NCI-H2196 treated with DMSO at 0.1 percent for 48 hours (cell line): ENCODE measurements around the gene DSTYK.

ENCODE experiments used
- DNase-seq: peaks from one replicate; lab custom pipeline; 2025; ENCODE audit not compliant: unreplicated experiment; lab: John Stamatoyannopoulos, UW

Gene DSTYK

DNA sequence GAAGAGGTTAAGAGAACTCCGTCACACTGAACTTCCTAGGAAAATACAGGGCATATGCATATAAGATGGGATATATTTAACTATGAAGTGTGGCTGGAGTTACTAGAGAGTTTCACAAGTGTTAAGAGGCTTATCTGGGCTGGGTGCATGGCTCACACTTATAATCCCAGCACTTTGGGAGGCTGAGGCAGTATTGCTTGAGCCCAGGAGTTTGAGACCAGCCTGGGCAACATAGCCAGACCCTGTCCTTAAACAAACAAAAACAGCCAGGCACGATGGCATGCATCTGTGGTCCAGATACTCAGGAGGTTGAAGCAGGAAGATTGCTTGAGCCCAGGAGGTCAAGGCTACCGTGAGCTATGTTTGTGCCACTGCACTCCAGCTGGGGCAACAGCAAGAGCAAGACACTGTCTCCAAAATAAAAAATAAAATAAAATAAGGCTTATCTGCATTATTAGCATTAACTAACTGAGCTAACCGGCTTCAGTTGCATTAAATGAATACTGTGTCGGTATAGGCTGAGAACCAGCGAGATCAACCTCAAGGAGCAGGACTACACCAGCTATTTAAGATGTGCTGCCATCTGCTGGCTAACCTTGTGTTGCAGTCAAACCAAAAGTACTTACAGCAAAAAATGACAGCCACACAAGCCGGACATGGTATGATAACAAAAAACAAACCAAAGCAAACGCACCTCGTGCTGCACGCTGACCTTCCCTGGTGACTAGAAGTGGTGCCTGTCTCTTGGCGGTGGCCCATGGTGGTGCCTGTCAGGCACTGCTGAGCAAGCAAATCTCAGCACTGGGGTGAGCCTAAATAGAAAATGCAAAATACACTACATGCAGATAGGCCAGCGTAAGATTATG, 70.0 kb downstream of the DSTYK start:
- DNase-seq = peak; percentile 57

DNA sequence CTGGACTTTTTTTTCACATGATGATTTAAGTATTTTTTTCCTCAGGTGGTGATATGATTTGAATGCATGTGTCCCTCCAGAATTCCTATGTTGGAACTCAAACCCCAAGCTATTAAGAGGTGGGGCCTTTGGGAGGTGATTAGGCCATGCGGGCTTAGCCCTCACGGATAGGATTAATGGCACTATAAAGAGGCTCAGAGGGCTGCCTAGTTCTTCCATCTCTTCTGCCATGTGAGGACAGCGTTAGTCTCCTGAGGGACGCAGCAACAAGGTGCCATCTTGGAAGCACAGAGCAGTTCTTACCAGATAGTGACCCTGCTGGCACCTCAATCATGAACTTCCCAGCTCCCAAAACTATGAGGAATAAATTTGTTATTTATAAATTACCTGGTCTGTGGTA, 71.4 kb downstream of the DSTYK start:
- no peak for DNase-seq

DNA sequence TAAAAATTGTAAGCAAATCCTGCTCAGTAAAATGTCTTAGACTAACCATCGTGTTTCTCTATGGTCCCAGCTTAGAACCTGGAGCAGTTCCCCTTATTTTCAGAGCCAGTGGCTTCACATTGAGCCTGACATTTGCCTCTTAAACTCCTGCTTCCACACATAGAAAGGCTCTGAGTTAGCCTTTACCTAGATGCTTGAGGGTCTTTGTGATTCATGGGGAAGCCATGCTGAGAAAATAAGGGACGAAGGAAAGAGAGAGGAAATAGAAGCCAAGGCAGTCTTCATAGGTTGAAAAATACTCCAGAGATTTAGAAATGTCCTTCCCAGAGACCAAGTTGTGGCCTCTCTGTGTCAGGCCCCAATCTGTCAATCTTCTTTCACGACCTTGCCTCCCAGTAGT, 73.6 kb downstream of the DSTYK start:
- no peak for DNase-seq

DNA sequence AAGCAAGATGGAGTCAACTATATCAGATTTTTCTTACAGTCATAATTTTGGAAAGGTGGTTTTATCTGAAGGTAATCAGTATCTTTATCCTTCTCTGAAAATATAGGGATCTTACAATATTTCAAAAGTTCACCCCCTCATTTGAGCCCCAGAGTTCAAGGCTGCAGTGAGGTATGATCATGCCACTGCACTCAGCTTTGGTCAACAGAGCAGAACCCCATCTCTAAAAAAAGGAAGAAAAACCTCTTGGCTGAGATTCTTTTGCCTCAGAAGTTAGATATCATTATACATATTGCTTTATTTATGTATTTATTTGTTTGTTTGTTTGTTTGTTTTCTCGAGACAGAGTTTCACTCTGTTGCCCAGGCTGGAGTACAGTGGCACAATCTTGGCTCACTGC, 78.2 kb downstream of the DSTYK start:
- no peak for DNase-seq

DNA sequence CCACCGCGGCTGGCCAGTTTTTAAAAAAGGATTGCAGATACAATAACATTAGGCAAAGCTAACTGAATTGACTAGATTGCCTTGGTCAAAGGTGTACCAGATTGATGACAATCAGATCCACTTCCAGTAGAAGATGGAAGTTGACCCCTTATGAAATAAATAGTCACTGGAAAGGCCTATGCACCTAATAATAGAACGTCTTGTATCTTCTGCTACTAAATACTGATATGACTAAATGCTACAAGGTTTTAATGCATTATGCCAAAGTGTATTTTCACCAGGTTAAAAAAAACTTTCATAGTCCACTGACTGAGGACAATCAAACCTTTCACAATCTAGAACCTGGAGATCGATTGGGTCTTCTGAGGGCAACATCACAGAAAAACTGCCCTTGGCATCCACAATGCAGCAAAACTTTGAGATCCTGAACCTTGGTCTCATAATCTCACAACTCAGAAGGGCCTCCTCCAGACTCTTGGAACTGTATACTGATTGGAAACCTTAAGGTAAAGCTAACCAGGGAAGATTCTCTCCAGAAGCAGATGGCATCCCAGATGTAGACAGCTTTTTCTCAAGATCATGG, 82.0 kb downstream of the DSTYK start:
- DNase-seq = no peak

DNA sequence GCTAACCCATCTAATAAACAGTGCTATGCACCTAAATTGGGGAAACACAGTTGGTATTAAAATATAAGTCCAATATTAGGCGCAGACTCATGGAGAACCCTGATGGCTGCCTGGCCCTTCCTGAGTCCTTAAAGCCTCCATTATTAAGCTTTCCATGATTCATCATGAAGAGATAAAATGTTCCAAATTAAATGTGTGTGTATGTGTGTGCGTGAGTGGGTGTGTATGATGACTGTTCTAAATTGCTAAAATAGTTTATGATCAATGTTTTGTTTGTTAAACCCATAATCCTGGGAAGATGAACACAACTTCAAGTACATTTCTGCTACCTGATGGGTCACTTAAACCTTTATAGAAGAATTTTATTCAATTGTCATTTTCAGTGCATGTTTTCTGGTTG, 83.5 kb downstream of the DSTYK start:
- no peak for DNase-seq

DNA sequence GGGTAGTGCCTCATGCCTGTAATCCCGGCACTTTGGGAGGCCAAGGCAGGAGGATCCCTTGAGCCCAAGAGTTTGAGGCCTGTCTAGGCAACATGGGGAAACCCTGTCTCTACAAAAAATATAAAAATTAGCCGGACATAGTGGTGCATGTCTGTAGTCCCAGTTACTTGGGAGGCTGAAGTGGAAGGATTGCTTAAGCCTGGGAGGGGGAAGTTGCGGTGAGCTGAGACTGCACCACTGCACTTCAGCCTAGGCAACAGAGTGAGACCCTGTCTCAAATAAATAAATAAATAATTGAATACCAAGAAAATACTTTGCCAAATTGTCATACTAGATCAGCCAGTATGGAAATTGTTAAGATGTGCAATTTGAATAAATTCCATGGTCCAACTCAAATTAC, 83.9 kb downstream of the DSTYK start:
- DNase-seq = no peak

DNA sequence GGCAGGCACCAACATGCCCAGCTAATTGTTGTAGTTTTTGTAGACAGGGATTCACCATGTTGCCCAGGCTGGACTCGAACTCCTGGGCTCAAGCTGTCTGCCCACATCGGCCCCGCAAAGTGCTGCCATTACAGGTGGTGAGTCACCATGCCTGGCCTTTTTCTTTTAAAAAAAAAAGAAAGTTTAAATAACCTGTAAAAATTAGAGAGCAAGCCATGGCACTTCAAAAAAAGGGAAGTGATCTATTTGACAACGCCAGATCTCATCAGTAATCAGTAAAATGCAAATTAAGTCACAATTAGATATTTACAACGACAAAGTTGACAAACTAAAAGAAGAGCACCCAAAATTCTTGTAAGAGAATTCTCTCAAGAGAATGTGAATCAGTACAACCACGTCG, 86.8 kb downstream of the DSTYK start:
- DNase-seq = no peak

DNA sequence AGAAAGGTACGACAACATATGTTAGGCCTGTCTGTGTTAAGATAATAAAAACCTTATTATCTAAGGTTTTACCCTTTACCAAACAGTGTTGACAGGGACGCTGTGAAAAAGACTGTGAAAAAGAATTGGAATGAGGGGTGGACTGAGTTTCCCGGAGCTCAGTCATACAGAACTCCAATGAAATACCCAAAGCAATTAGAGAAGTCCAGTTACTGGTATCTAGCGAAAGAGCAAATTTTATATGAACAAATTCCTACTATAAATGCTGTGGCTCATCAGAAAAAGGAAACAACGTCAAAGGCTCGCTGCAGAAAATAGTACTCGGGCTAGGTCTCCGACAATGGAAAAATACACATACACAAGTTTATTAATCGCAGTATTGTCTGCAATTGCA, 89.0 kb downstream of the DSTYK start:
- no peak for DNase-seq

DNA sequence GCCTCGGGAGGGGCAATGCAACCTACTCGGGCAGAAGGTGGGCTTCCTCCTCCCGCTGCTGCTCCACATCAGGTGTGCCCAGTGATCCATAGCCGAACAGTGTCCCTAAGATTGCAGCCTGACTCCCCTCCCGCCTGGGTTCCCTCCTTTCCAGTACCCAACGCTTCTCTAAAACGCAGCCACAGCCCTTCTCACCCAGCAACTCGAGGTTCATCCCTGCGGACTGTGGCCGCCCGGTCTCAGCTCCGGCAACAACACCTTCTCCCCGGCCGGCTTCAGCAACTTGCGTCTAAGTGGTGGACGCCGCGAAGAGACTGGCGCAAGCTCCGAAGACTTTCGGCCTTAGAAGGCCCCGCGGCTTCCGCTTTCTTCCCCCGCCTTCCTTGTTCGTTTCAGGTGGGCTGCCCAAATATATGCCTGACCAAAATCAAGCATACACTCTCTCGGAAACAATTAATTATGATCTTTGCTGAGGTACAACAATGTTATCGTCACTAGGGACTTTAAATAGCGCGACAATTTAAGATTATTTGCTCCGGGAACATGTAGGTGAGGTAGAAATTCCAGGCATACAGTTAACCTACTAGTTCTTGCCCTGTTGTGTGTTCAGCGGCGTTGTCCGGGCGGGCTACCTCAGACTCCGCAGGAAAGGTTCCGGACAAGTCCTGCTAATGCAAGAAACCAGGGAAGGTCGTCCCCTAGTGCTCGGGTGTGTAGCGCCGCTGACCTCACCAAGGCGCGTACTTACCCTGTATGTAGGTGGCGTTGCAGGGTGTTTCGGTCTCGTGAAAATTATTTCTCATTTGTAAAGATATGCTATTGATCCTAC, 89.6 kb downstream of the DSTYK start, which contains the start of gene RBBP5:
TSS of gene RBBP5 (minus strand) at position 319 of the 829 bp plus-strand sequence. CDS start at position 214, 105 bp downstream.
- peak; percentile 90 for DNase-seq

DNA sequence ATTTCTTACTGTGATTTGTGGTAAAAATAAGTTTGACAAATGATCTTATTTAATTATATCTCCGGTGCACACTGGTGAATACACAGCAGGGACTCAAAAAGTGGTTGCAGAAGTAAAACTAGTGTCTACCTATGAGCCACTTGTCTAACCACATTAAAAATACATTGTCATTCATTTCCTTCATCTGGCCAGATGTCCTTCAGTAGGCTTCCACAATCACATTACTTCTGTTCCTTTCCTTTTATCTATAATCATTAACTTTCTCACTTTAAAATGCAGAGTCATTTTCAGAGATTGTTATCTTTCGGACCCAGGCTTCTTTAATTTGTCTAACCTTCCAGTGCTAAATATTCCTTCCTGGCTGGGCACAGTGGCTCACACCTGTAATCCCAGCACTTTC, 92.8 kb downstream of the DSTYK start:
- DNase-seq = no peak

DNA sequence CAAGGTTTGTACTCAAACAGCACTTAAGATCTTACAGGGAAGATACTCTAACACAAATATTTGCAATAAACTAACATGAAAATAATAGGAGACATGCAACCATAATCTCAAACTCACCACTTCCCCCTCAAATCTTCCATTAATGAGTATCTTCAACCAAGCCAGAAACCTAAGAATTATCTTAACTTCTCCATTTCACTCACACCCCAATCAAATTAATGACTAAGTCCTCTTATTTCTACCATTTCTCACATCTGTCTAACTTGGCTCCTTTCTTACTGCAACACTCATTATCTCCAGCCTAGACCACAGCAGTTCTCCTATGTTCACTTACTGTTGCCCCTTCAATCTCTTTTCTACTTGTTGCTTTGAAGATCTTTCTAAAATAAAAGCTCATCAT, 100.1 kb downstream of the DSTYK start:
- DNase-seq = no peak

DNA sequence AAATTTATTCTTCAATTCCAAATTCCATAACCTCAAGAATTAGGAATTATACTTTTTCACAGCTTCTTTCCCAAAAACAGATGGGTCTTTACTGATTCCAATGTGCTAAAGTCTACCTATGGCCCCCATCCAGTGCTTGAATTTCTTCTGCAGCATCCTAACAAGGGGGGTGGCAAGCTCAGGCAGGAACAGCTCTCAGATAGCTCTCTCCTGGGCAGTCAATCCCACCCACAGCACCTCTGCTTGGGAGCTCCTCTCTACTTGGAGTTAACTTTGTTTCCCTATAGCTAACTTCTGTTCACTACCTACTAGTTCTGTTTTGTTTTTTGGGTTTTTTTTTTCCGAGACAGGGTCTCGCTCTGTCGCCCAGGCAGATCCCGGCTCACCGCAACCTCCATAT, 101.8 kb downstream of the DSTYK start:
- no peak for DNase-seq

DNA sequence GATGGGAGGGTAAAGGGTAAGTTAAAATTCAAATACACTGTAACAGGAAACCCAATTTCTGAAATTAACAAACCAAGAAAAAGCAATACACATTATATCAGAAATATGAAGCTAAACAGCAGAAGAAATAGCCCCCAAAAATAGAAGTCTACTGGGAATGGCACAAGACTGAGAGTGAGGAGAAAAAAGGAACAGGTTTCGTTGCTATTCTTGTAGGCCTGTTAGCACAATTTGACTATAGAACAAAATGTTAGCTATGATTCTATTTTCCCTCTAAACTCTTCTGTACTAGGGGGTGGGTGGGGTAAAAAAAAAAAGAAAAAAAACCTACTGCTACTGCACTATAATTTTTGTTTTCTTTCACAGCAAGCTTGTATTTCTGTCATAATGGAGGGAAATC, 102.2 kb downstream of the DSTYK start:
- DNase-seq = no peak

DNA sequence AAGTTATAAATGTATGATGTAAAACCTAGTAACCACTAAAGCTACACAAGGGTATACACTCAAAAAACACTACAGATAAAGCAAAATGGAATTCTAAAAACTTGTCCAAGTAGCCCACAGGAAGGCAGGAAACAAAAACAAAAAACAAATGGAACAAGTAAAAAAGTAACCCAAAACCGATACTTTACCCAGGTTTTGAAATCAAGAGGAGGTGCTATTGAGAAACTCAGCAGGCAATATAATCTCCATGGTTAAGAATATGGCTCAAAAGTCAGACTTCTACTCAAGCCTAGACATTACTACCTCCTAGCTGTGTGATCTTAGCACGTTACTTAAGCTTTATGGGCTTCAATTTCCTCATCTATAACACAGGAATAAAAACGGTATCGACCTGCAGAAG, 103.0 kb downstream of the DSTYK start:
- no peak for DNase-seq

DNA sequence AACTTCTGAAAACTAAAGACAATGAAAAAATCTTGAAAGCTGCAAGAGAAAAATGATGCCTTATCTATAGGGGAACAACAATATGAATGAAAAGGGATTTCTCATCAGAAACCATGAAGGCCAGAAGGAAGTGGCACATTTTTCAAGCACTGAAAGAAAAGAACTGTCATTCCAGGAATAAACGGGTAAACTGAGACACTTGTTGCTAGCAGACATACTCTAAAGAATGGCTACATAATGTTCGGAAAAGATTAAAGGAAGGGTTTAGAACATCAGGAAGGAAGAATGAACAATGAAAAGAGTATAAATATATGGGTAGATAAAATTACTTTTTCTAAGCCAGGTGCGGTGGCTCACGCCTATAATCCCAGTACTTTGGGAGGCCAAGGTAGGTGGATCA, 104.2 kb downstream of the DSTYK start:
- no peak for DNase-seq

DNA sequence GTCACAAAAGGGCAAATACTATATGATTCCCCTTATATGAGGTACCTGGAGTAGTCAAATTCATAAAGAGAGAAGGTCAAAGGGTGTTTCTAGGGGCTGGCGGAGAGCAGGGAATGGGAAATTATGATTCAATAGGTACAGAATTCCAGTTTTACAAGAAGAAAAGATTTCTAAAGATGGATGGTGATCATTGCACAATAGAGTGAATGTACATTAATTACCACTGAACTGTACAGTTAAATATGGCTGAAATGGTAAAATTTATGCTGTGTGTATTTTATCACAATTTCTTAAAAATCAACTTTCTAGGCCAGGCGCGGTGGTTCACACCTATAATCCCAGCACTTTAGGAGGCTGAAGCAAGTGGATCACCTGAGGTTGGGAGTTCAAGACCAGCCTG, 109.1 kb downstream of the DSTYK start:
- no peak for DNase-seq

DNA sequence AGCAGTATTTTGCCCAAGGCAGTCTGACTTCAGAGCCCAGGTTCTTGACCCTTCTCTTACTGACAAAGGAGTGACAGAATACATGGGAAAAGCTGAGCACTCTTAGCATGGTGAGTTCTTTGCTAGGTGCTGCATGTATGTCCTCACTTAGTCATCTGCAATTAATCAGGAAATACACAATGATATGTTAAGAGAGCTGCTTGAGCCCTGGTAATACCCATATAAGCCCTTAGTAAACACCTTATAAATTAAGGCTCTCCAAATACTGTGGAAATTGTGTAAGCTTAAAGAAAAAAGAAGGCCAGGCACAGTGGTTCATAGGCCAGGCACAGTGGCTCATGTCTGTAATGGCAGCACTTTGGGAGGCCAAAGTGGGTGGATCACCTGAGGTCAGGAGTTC, 113.3 kb downstream of the DSTYK start:
- DNase-seq = no peak

DNA sequence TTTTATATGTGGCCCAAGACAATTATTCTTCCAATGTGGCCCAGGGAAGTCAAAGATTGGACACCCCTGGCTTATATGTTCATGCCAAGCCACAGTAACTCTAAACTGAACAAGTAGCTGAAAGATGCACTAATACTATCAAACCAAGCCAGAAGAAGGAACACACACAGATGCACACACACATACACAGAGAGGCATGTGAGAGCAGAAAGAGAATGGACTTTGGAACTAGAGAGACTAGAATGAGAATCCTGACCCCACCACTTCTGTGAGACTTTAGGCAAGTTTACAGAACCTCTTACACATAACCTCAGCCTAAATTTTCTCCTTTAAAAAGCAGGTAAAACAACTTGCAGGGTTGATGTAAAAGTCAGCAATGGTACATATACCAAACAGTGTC, 116.1 kb downstream of the DSTYK start:
- no peak for DNase-seq
